HG03469 (cell line): Measurements from ENCODE around the gene TAF10.

Experiments
- ATAC-seq: cut with Tn5 transposase; IDR thresholded peaks from one replicate; pipeline ENCODE4 v1.9.1; 2021; ENCODE audit warnings: mild to moderate bottlenecking, moderate library complexity, moderate number of reproducible peaks; ENCODE audit not compliant: unreplicated experiment

Gene TAF10

GRCh38 chr11:6586434-6587359, 25.3 kb downstream of the TAF10 start:
- ATAC-seq: no peak

- ATAC-seq: no peak
Observed at GRCh38 chr11:6584528-6584927, 27.5 kb downstream of the TAF10 start.

DNA sequence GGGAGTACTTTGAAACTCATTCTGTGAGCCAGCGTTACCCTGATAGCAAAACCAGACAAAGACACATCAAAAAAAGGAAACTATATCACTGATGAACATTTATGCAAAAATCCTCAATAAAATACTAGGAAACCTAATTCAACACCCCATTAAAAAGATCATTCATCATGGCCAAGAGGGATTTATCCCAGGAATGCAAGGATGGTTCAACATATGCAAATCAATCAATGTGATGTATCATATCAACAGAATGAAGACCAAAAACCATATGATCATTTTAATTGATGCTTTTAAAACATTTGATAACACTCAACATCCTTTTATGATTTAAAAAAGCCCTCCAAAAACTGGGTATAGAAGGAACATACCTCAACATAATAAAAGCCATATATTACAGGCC, 28.4 kb downstream of the TAF10 start:
- ATAC-seq: no peak

GRCh38 chr11:6579681-6580080, 32.3 kb downstream of the TAF10 start:
- ATAC-seq: no peak

GRCh38 chr11:6578134-6578533, 33.9 kb downstream of the TAF10 start:
- no peak for ATAC-seq

DNA sequence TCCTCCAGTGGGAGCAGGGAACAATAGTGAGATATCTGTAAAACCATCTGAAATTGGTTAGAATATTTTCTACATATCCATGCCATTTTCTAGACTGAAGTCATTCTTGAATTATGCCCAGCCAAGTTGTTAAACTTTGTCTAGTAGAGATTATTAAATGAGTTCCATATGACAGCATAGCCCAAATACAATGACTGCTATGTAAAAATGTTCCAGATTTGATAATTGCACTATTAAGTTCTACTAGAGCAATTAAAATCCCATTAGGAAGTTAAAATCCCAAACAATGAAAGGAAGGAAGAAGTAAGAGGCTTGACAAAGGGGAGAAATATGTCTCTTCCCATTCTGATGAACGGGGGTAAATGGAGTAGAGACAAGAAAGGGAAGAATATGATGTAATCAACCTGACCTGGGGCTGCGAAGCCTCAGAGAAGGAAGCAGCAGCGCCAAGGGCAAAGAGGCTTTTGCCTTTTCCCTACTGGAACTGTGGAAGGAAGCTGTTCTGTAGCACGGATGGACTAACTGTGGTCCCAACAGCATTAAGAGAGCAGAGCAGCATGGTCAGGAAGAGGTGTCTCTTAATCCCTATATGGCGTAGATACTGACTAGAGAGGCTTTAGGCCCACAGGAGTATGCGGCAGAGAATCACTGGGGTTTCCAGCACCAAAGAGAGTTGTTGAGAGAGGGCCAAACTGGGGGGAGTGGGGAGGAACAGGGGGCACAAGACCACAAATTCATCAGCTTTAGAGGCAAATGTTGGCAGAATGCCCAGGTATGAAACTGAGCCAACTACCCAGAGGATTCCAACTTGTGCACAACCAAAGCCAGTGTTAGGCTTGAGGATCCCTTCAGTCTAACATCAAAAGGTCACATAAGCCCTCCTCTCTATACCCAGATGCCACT, 35.3 kb downstream of the TAF10 start:
- no peak for ATAC-seq

- ATAC-seq: no peak
Observed at GRCh38 chr11:6574816-6575715, 37.0 kb downstream of the TAF10 start.

GRCh38 chr11:6572215-6572614, 39.8 kb downstream of the TAF10 start:
- no peak for ATAC-seq

DNA sequence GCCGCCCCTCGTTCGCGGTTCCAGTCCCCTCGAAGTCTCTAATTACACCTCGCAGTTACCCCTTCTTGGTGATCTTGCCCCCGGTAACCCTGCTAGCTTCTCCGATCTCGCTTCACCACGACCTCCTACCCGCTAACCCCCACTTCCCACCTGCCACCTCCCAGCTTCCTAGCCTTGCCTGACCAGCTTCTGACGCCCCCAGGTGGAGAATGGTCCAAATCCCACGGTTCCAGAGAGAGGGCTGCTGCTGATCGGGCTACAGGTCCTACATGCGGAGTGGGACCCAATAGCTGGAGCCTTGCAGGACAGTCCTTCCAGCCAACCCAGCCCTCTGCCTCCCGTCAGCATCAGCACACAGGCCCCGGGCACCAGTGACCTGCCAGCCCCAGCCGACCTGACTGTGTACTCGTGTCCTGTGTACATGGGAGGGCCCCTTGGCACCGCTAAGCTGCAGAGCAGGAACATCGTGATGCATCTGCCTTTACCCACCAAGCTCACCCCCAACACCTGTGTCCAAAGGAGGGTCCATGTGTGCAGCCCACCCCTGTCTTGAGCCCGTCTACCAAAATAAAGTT, 40.5 kb downstream of the TAF10 start:
- no peak for ATAC-seq

DNA sequence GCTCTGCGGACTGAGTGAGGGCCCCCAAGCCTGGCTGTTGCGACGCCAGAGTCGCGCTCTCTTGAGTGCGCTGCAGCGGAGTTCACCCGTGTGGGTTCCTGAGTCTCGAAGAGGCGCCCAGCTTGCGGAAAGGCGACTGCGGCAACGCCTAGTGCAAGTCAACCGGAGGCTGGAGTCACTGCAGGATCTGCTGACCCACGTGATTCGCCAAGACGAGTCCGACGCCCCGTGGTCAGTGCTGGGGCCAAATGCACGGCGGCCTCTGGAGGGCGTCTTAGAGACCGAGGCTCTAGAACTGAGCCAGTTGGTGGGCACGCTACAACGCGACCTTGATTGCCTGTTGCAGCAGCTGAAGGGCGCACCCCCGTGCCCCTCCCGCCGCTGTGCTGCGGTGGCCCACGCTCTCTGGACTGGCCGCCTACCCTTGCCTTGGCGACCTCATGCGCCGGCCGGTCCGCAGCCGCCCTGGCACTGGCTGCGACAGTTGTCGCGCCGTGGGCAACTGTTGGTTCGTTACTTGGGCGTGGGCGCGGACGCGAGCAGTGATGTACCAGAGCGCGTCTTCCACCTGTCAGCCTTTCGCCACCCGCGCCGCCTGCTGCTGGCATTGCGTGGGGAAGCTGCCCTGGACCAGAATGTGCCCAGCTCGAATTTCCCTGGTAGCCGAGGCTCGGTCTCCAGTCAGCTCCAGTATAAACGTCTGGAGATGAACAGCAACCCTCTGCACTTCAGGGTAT, 41.2 kb downstream of the TAF10 start:
- ATAC-seq: no peak

GRCh38 chr11:6569706-6570105, 42.3 kb downstream of the TAF10 start:
- ATAC-seq: no peak

DNA sequence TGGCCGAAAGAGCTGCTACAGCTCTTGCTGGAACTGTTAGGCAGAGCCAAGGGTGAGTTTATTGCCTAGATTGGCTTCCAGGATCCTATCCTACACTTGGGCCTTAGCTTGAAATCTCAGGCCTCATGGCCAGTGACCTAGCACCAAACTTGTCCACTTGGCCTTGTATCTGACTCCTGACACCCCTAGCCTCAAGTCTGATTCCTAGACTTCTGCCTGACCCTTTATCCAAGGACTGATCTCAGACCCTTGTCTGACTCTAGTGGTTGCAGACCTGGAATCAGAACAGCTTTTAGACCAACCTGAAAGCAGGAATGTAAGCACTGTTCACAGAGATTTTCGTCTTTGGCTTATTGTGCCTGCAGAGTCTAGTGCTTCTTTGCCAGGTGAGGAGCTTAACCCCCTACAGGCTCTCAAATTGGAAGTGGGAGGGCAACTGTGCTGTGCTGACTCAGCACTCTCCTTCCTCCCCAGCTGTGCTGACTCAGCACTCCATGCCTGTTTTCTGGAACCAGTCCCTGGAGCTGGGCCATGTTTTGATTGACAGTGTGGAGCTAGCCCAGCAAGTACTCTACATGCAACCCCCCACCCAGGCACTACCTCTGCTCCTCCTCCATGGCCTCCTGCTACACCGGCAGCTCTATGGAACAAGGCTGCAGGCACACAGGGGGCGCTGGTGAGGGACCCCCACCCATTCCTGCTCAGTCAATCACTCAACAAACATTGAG, 43.7 kb downstream of the TAF10 start:
- no peak for ATAC-seq

- no peak for ATAC-seq
Observed at GRCh38 chr11:6567371-6567745, 44.7 kb downstream of the TAF10 start.

DNA sequence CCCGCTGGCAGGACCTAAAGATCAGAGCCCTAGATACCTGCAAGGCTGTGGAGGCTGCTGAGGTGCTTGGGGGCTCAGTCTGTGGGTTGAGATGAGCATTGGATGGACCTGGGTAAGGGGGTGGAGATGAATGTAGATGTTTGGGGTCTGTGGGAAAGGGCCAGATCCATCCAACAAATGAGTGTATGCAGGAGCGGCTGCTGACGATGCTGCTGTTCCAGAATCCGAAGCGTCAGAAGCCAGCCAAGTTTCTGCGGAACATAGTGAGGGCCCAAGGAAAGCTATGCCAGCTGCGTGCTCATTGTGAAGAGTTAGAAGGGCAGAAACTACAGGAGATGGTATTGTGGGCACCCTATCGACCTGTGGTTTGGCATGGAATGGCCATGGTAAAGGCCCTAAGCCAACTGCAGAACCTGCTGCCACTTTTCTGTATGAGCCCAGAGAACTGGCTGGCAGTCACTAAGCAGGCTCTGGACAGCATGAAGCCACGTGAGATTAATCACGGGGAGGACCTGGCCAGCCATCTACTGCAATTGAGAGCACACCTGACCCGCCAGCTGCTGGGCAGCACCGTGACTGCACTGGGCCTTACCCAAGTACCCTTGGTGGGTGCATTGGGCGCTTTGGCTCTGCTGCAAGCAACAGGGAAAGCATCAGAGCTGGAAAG, 45.2 kb downstream of the TAF10 start:
- no peak for ATAC-seq

DNA sequence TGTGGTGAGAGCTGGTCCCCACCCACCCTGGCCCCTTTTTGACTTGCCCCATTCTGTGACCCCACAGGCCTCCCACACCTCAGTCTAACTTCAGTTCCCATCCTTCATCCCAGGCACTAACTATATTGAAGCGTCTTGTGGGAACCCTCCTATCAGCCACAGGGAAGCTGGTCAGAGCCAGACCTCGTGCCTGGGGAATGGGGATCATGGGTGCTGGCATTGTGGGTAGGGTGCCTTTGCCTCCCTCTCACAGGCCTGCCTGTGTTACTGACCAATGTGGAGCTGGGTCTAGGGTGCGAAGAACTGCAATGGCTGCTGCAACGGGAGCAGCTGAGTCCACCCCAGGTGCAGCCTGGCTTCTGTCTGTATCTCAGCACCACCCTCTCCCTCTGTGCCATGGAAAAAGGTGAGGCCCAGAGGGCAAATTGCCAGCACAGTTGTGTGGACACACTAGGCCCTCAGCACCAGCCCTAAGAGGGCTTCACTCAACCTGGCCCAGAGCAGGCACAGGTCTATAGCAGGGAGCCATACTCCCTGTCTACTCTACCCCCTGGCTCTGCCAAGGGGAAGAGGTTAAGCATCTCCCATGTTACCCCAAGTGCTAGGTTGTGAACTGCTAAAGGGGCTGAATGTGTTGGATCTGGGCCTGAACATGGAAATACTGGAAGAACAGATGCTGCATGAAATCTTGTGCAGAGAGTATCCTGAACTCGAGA, 45.9 kb downstream of the TAF10 start:
- no peak for ATAC-seq

GRCh38 chr11:6565325-6565724, 46.7 kb downstream of the TAF10 start:
- ATAC-seq: no peak

- ATAC-seq: no peak
Observed at GRCh38 chr11:6563667-6564066, 48.3 kb downstream of the TAF10 start.

DNA sequence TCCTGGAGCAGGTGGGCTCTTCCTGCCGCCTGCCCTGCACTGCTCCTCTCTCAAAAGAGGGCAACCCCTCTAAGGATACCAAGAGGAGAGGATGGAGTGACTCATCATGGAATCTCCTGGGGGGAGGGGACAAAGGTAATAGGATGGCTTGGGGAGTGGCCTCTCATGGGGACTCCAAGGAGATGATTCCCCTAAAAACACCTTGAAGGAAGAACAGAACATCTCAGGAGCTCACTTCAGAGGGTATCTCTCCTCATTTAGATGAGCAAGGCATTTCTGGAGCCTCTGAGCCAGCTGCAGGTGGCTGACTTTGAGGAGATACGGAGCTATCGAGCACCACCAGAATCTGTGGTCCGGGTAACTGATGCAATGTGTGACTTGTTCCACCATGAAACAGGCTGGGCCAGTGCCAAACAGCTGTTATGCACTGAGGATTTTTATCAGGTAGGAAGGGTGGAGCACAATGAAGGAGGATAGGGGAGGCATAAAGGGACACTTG, 48.8 kb downstream of the TAF10 start:
- ATAC-seq: no peak
